ENCODE data around the gene NR3C1. TPM values are rescaled to one million over a fixed set of nuclear protein-coding genes. Genes with fewer than 3 reads are reported as not detected.
A peak's percentile ranks its signal among the peaks of the same experiment; 100 is the strongest.

NR3C1 gene
- total and polyA plus RNA-seq, 8 donors: 59.2 to 98.0 (median 66.6) TPM

- no peaks in the 10 kb centered on the region for H3K36me3 ChIP-seq
- intact Hi-C loops (cut with DNase I): no loop called here
- H3K27me3 ChIP-seq: no peaks in the 10 kb centered on the region
- H3K27ac ChIP-seq: no peak overlapping the region
- DNase-seq (no peak), ATAC-seq (no peak)
- no peaks in the 10 kb centered on the region for H3K9me3 ChIP-seq
- no peak for TF ChIP-seq CTCF (IDR thresholded peaks at IDR 0.05)
- H3K4me1 ChIP-seq: peaks cover 0 to 15% of the 10 kb centered on the region in 2 donors
- H3K4me3 ChIP-seq: no peak overlapping the region
Measured at GRCh38 chr5:143426437-143426991, 23.0 kb upstream of the NR3C1 start.

GRCh38 chr5:143425835-143426234, 22.3 kb upstream of the NR3C1 start:
- DNase-seq (no peak), ATAC-seq (no peak)
- Histone ChIP-seq H3K36me3 (no peaks in the 10 kb centered on the region), H3K27ac (no peak overlapping the region), H3K27me3 (no peaks in the 10 kb centered on the region), H3K4me3 (no peak overlapping the region), H3K9me3 (no peaks in the 10 kb centered on the region), H3K4me1 (peaks cover 0 to 15% of the 10 kb centered on the region in 2 donors)
- no peak for TF ChIP-seq CTCF (IDR thresholded peaks at IDR 0.05)
- intact Hi-C loops (cut with DNase I): no loop called here

GRCh38 chr5:143418140-143418866, 14.8 kb upstream of the NR3C1 start:
- Histone ChIP-seq H3K4me3 (no peak overlapping the region), H3K27me3 (no peaks in the 10 kb centered on the region), H3K4me1 (peaks cover 0 to 18% of the 10 kb centered on the region in 2 donors), H3K27ac (no peak overlapping the region), H3K36me3 (no peaks in the 10 kb centered on the region), H3K9me3 (no peaks in the 10 kb centered on the region)
- peak; percentile 32 for ATAC-seq
- DNase-seq: no peak
- no peak for TF ChIP-seq CTCF (IDR thresholded peaks at IDR 0.05)
- intact Hi-C loops (cut with DNase I): no loop called here

- intact Hi-C loops (cut with DNase I): no loop called here
- no peak for ATAC-seq
- H3K4me3 ChIP-seq: no peak overlapping the region
- no peak overlapping the region for H3K27ac ChIP-seq
- no peaks in the 10 kb centered on the region for H3K36me3 ChIP-seq
- no peaks in the 10 kb centered on the region for H3K27me3 ChIP-seq
- H3K9me3 ChIP-seq: no peaks in the 10 kb centered on the region
- TF ChIP-seq CTCF (IDR thresholded peaks at IDR 0.05): no peak
- peaks cover 0 to 18% of the 10 kb centered on the region in 2 donors for H3K4me1 ChIP-seq
- no peak for DNase-seq
Measured at GRCh38 chr5:143417503-143418139, 14.1 kb upstream of the NR3C1 start.

GRCh38 chr5:143416411-143416810, 12.9 kb upstream of the NR3C1 start:
- intact Hi-C loops (cut with DNase I): no loop called here
- Histone ChIP-seq H3K4me3 (no peak overlapping the region), H3K27ac (no peak overlapping the region), H3K4me1 (peaks cover 0 to 18% of the 10 kb centered on the region in 2 donors), H3K36me3 (no peaks in the 10 kb centered on the region), H3K9me3 (no peaks in the 10 kb centered on the region), H3K27me3 (no peaks in the 10 kb centered on the region)
- no peak for ATAC-seq
- TF ChIP-seq CTCF (IDR thresholded peaks at IDR 0.05): no peak
- no peak for DNase-seq

All from left lung (tissue), 10 donors.